ENCODE data around the gene ANGPTL4. TPM values are rescaled to one million over a fixed set of nuclear protein-coding genes. Genes with fewer than 3 reads are reported as not detected.

The ANGPTL4 gene
- total and polyA plus RNA-seq, 2 of the 13 experiments (the other 11 are each of a cell fraction or from before 2014, with no cell fraction given) = 0.80 to 21.7 TPM

DNA sequence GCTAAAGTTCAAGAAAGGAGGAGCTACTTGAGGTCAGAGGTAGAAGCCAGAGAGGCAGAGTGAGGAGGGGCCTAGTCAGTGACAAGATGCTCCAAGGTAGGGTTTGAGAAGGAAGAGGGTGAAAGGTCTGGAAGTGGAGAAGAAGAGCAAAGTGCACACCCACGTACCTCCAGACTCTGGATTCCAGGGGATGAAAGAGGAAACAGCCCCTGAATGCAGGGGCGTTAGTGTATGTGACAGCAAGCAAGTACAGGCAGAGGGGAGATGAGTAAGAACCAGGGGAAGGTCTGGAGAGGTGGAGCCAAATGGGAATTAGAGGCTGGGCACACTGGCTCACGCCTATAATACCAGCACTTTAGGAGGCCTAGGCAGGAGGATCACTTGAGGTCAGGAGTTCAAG, 34.0 kb upstream of the ANGPTL4 start:
- no TSS peak for BruUV-seq (replicated peaks)
- CTCF ChIA-PET (ENCODE audit: low intra/inter-chr PET ratio, low total read pairs) = no interaction called here
- WGBS (ENCODE audit: low lambda C conversion rate) = 8% methylated on average over 3 of the region's 3 CpGs
- POLR2A ChIA-PET = interaction anchor here (1.0 to 1.5 kb wide), 2 partner anchors 9 to 61 kb away, joined by 3 read pairs; partner anchors contain the start of genes NDUFA7 and RPS28
- Histone ChIP-seq H4K20me1 (ENCODE audit: insufficient read depth, low read length) (no peaks in the 10 kb centered on the region), H3K36me3 (replicated peaks in 1 of 2; ENCODE audit: control insufficient read depth in 1 of 2, insufficient read depth in 2 of 2, low read length in 2 of 2) (no peaks in the 10 kb centered on the region), H3K4me2 (ENCODE audit: low read depth, low read length) (no peak overlapping the region), H3K79me2 (ENCODE audit: insufficient read depth, low read length) (no peaks in the 10 kb centered on the region), H3K27ac (ENCODE audit: extremely low read length, insufficient read depth, low read length) (no peak overlapping the region), H3K27me3 (ENCODE audit: control insufficient read depth in 1 of 2, insufficient read depth in 2 of 2, low read length in 2 of 2) (peaks cover 9 to 52% of the 10 kb centered on the region in 2 experiments), H3K4me3 (replicated peaks in 1 of 3; ENCODE audit: insufficient read depth in 1 of 3, low read depth in 2 of 3, low read length in 3 of 3) (no peak overlapping the region), H3K4me1 (ENCODE audit: insufficient read depth, low read length) (peaks cover 23% of the 10 kb centered on the region), H3K9ac (ENCODE audit: insufficient read depth, low read depth, low read length) (no peak overlapping the region), H3K9me3 (ENCODE audit: low read length) (no peaks in the 10 kb centered on the region), H2AFZ (ENCODE audit: low read length) (no peak overlapping the region)
- in situ Hi-C loops (cut with HindIII; ENCODE audit: extremely low pct_ligation_motif_present, low pct_unique_long_range_greater_than_20kb) = no loop called here
- no peak for FAIRE-seq
- intact Hi-C loops (cut with micrococcal nuclease; ENCODE audit: unreplicated experiment) = no loop called here
- DNase-seq (ENCODE audit: low spot score) = no peak
- no peak for TF ChIP-seq NFKB2 (CRISPR knock-in tag; IDR thresholded peaks at IDR 0.05; ENCODE audit: borderline replicate concordance)
- no peak for TF ChIP-seq ZNF644 (CRISPR knock-in tag; IDR thresholded peaks at IDR 0.05; ENCODE audit: low read depth)
- TF ChIP-seq, protein P1, sequence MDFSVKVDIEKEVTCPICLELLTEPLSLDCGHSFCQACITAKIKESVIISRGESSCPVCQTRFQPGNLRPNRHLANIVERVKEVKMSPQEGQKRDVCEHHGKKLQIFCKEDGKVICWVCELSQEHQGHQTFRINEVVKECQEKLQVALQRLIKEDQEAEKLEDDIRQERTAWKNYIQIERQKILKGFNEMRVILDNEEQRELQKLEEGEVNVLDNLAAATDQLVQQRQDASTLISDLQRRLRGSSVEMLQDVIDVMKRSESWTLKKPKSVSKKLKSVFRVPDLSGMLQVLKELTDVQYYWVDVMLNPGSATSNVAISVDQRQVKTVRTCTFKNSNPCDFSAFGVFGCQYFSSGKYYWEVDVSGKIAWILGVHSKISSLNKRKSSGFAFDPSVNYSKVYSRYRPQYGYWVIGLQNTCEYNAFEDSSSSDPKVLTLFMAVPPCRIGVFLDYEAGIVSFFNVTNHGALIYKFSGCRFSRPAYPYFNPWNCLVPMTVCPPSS (IDR thresholded peaks at IDR 0.05) = no peak
- no peak for TF ChIP-seq NR2F2 (IDR thresholded peaks at IDR 0.05; ENCODE audit: borderline replicate concordance, low read depth)
- TF ChIP-seq KMT2A (CRISPR knock-in tag; IDR thresholded peaks at IDR 0.05) = no peak
- no peak for TF ChIP-seq CHD2 (IDR thresholded peaks at IDR 0.05; ENCODE audit: low read depth, low read length)
- no peak for TF ChIP-seq ZNF660 (CRISPR knock-in tag; IDR thresholded peaks at IDR 0.05; ENCODE audit: borderline replicate concordance, low read depth)
- TF ChIP-seq, protein P2, sequence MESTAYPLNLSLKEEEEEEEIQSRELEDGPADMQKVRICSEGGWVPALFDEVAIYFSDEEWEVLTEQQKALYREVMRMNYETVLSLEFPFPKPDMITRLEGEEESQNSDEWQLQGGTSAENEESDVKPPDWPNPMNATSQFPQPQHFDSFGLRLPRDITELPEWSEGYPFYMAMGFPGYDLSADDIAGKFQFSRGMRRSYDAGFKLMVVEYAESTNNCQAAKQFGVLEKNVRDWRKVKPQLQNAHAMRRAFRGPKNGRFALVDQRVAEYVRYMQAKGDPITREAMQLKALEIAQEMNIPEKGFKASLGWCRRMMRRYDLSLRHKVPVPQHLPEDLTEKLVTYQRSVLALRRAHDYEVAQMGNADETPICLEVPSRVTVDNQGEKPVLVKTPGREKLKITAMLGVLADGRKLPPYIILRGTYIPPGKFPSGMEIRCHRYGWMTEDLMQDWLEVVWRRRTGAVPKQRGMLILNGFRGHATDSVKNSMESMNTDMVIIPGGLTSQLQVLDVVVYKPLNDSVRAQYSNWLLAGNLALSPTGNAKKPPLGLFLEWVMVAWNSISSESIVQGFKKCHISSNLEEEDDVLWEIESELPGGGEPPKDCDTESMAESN (CRISPR knock-in tag; conservative IDR thresholded peaks at IDR 0.05) = no peak
- ATAC-seq = no peak
